ENCODE data around the gene FUT1. TPM values are rescaled to one million over a fixed set of nuclear protein-coding genes. Genes with fewer than 3 reads are reported as not detected.
"Not testable (repeated sequence)": the region's sequence is repeated elsewhere in the genome, so short reads cannot be mapped to it uniquely, and the experiment has no call there.

Gene FUT1
- total and polyA plus RNA-seq, 4 donors: 0.05 to 4.4 (median 2.3) TPM; not detected in 1

DNA sequence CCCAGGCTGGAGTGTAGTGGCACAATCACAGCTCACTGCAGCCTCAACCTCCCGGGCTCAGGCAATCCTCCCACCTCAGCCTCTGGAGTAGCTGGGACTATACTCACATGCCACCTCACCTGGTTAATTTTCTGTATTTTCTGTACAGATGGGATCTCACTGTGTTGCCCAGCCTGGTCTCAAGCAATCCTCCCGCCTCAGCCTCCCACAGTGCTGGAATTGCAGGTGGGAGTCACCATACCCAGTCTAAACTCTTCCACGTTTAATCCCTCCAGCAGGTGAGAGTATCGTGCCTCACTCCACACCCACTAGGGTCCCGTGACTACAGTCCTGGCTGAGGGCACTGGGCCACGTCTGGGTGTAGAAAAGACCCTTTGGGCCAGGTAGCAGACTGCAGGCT, 41.9 kb upstream of the FUT1 start:
- no peak for ATAC-seq (ENCODE audit: low FRiP score)

DNA sequence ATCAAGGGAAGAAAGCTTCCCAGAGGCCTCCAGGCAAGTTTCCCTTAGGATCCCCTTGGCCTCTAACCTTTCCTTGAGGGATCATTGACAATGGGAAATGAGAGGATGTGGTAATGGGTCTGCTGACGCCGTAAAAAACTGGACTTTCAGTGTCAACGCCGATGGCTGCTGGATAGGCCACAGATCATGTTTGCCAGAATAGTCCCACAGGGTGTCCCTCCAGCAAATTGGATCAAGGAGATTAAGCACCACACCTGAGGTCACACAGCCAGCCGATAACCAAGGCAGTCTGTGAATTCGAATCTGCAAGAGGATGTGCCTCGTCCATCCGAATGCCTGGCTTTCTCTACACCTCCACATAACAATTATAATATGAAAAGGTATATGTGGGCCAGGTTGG, 40.8 kb upstream of the FUT1 start:
- WGBS, 2 donors: 64 to 77% methylated on average over 8 of the region's 8 CpGs
- Histone ChIP-seq H3K36me3 (ENCODE audit: control insufficient read depth in 1 of 2, insufficient read depth in 2 of 2, low read length in 1 of 2) (no peaks in the 10 kb centered on the region), H3K9me3 (ENCODE audit: control insufficient read depth, low read length) (no peaks in the 10 kb centered on the region), H3K27me3 (ENCODE audit: control insufficient read depth in 1 of 2, insufficient read depth in 2 of 2, low read length in 1 of 2) (no peaks in the 10 kb centered on the region), H3K4me3 (ENCODE audit: low read length in 2 of 2) (no peak overlapping the region), H3K27ac (ENCODE audit: low read depth in 1 of 2, low read length in 2 of 2) (no peak overlapping the region), H3K4me1 (ENCODE audit: control insufficient read depth in 1 of 2, insufficient read depth in 2 of 2, low read length in 2 of 2) (no peaks in the 10 kb centered on the region)
- no peak for DNase-seq
- intact Hi-C loops (cut with DNase I): loop anchor here in 1 of 2 donors (5.0 kb wide), 1 partner anchor 174 kb away; the partner anchor contains the start of gene FTL
- ATAC-seq (ENCODE audit: low FRiP score): no peak

More for the DNA sequence above, 41.9 kb upstream of the FUT1 start:
- intact Hi-C loops (cut with DNase I): loop anchor here in 1 of 2 donors (5.0 kb wide), 1 partner anchor 173 kb away; the partner anchor contains the start of gene FTL
- no peaks in the 10 kb centered on the region for H3K27me3 ChIP-seq (ENCODE audit: control insufficient read depth in 1 of 2, insufficient read depth in 2 of 2, low read length in 1 of 2)
- no peaks in the 10 kb centered on the region for H3K9me3 ChIP-seq (ENCODE audit: control insufficient read depth, low read length)
- DNase-seq: no peak
- no peaks in the 10 kb centered on the region for H3K36me3 ChIP-seq (ENCODE audit: control insufficient read depth in 1 of 2, insufficient read depth in 2 of 2, low read length in 1 of 2)
- H3K4me3 ChIP-seq (ENCODE audit: low read length in 2 of 2): no peak overlapping the region
- WGBS, 2 donors: 77 to 79% methylated on average over 6 of the region's 6 CpGs
- no peaks in the 10 kb centered on the region for H3K4me1 ChIP-seq (ENCODE audit: control insufficient read depth in 1 of 2, insufficient read depth in 2 of 2, low read length in 2 of 2)
- no peak overlapping the region for H3K27ac ChIP-seq (ENCODE audit: low read depth in 1 of 2, low read length in 2 of 2)

DNA sequence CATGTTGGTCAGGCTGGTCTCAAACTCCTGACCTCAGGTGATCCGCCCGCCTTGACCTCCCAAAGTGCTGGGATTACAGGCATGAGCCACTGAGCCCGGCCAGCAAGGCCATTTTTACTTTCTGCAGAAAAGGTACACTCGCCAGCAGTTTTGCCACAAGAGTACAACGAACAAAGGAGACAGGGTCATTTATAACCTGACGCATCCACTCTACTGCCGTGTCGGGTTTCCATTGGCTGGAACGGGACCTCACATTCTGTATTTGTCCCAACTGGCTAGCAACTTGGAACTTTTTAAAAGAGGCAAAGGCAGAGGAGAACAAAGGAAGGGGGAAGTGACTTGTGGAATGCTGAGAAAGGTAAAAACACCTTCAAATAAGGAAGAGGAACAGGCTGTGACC, 34.9 kb upstream of the FUT1 start:
- intact Hi-C loops (cut with DNase I): loop anchor here in 1 of 2 donors (5.0 kb wide), 1 partner anchor 185 kb away; no protein-coding TSS in a partner anchor
- not testable (repeated sequence) for H3K36me3 ChIP-seq (ENCODE audit: control insufficient read depth in 1 of 2, insufficient read depth in 2 of 2, low read length in 1 of 2); DNase-seq; ATAC-seq (ENCODE audit: low FRiP score); H3K27me3 ChIP-seq (ENCODE audit: control insufficient read depth in 1 of 2, insufficient read depth in 2 of 2, low read length in 1 of 2); H3K4me1 ChIP-seq (ENCODE audit: control insufficient read depth in 1 of 2, insufficient read depth in 2 of 2, low read length in 2 of 2); H3K4me3 ChIP-seq (ENCODE audit: low read length in 2 of 2); H3K9me3 ChIP-seq (ENCODE audit: control insufficient read depth, low read length); H3K27ac ChIP-seq (ENCODE audit: low read depth in 1 of 2, low read length in 2 of 2)
- WGBS, 2 donors: 85% methylated on average over 9 of the region's 9 CpGs

DNA sequence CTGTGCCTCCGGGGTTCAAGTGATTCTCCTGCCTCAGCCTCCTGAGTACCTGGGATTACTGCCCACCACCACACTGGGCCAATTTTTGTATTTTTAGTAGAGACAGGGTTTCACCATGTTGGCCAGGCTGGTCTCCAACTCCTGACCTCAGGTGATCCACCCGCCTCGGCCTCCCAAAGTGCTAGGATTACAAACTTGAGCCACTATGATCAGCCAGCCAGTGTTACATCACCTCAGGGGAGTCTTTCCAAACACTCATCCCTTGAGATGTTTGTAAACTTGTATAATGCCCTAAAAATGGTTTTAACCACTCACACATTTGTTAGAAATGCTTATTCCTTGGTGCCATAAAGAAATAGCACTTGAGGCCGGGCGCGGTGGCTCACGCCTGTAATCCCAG, 34.0 kb upstream of the FUT1 start:
- intact Hi-C loops (cut with DNase I): loop anchor here in 1 of 2 donors (5.0 kb wide), 1 partner anchor 186 kb away; no protein-coding TSS in a partner anchor
- WGBS, 2 donors: 94% methylated on average over 7 of the region's 7 CpGs
- not testable (repeated sequence) for H3K9me3 ChIP-seq (ENCODE audit: control insufficient read depth, low read length); H3K27ac ChIP-seq (ENCODE audit: low read depth in 1 of 2, low read length in 2 of 2); H3K36me3 ChIP-seq (ENCODE audit: control insufficient read depth in 1 of 2, insufficient read depth in 2 of 2, low read length in 1 of 2); DNase-seq; ATAC-seq (ENCODE audit: low FRiP score); H3K27me3 ChIP-seq (ENCODE audit: control insufficient read depth in 1 of 2, insufficient read depth in 2 of 2, low read length in 1 of 2); H3K4me3 ChIP-seq (ENCODE audit: low read length in 2 of 2); H3K4me1 ChIP-seq (ENCODE audit: control insufficient read depth in 1 of 2, insufficient read depth in 2 of 2, low read length in 2 of 2)

DNA sequence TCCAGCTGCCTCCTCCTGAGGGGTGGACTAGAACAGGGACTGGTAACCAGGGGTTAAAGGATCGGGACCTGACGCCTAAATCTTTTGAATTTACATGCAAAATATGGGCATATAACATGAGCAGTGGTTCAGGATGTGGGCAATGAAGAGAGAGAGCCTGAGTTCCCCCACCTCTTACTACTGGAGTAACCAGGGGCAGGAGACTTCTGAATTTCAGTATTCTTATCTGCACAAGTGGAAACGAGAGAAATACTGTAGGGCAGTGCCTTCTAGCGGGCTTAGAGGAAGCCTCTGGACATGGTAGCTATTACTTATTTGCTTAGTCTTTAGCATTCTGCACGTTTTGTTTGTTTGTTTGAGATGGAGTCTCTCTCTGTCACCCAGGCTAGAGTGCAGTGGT, 32.1 kb upstream of the FUT1 start:
- H3K9me3 ChIP-seq (ENCODE audit: control insufficient read depth, low read length): no peaks in the 10 kb centered on the region
- no peak overlapping the region for H3K4me3 ChIP-seq (ENCODE audit: low read length in 2 of 2)
- no peaks in the 10 kb centered on the region for H3K27me3 ChIP-seq (ENCODE audit: control insufficient read depth in 1 of 2, insufficient read depth in 2 of 2, low read length in 1 of 2)
- intact Hi-C loops (cut with DNase I): no loop called here
- DNase-seq (no peak), ATAC-seq (ENCODE audit: low FRiP score) (no peak)
- H3K27ac ChIP-seq (ENCODE audit: low read depth in 1 of 2, low read length in 2 of 2): no peak overlapping the region
- no peaks in the 10 kb centered on the region for H3K36me3 ChIP-seq (ENCODE audit: control insufficient read depth in 1 of 2, insufficient read depth in 2 of 2, low read length in 1 of 2)
- no peaks in the 10 kb centered on the region for H3K4me1 ChIP-seq (ENCODE audit: control insufficient read depth in 1 of 2, insufficient read depth in 2 of 2, low read length in 2 of 2)
- 61 to 62% methylated on average over 5 of the region's 5 CpGs for WGBS, 2 donors

DNA sequence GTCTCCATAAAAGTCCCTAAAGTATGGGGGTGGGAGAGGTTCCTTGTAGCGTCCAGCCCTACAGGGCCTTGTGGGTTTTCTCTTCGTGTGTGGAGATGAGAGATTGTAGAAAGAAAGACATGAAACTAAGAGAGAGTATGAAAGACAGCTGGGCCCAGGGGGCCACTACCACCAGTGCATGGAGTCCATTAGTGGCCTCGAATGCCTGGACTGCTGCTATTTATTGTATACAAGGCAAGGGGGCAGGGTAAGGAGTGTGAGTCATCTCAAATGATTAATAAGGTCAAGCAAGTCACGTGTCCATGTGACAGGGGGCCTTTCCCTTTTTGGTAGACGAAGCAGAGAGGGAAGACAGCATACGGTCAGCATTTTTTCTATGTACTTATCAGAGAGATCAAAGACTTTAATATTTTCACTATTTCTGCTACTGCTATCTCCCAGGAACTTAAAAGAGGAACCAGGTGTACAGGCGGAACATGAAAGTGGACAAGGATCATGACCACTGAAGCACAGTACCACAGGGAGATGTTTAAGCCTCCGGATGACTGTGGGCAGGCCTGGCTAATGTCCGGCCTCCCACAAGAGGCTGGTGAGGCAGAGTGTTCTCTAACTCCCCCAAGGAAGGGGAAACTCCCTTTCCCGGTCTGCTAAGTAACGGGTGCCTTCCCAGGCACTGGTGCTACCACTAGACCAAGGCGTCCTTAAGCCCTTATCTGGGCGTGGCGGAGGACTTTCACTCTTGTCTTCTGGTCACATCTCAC, 28.4 kb upstream of the FUT1 start:
- Histone ChIP-seq H3K4me1 (ENCODE audit: control insufficient read depth in 1 of 2, insufficient read depth in 2 of 2, low read length in 2 of 2) (no peaks in the 10 kb centered on the region), H3K4me3 (ENCODE audit: low read length in 2 of 2) (no peak overlapping the region), H3K27ac (ENCODE audit: low read depth in 1 of 2, low read length in 2 of 2) (no peak overlapping the region), H3K36me3 (ENCODE audit: control insufficient read depth in 1 of 2, insufficient read depth in 2 of 2, low read length in 1 of 2) (no peaks in the 10 kb centered on the region), H3K9me3 (ENCODE audit: control insufficient read depth, low read length) (no peaks in the 10 kb centered on the region), H3K27me3 (ENCODE audit: control insufficient read depth in 1 of 2, insufficient read depth in 2 of 2, low read length in 1 of 2) (no peaks in the 10 kb centered on the region)
- 72 to 73% methylated on average over 14 of the region's 14 CpGs for WGBS, 2 donors
- DNase-seq (no peak), ATAC-seq (ENCODE audit: low FRiP score) (no peak)
- intact Hi-C loops (cut with DNase I): no loop called here

DNA sequence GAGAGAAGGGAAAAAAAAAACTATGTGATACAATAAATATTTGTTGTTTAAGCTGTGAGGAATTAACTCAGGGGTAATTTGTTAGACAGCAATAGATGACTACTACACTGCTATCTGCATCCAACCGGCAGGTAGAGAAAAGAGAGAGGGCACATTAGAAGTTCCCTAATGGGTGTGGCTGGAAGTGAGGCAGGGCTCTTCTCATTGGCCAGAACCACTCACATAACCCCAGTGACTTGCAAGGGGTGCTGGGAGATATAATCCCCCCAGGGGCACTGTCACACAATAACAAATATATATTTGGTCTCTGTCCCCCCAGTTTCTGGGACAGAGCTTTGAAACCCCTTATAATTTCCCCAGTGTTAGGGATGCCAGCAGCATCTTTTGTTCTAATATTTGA, 27.2 kb upstream of the FUT1 start:
- ATAC-seq (ENCODE audit: low FRiP score) (no peak), DNase-seq (no peak)
- intact Hi-C loops (cut with DNase I): no loop called here
- Histone ChIP-seq H3K36me3 (ENCODE audit: control insufficient read depth in 1 of 2, insufficient read depth in 2 of 2, low read length in 1 of 2) (no peaks in the 10 kb centered on the region), H3K9me3 (ENCODE audit: control insufficient read depth, low read length) (no peaks in the 10 kb centered on the region), H3K4me1 (ENCODE audit: control insufficient read depth in 1 of 2, insufficient read depth in 2 of 2, low read length in 2 of 2) (no peaks in the 10 kb centered on the region), H3K4me3 (ENCODE audit: low read length in 2 of 2) (no peak overlapping the region), H3K27me3 (ENCODE audit: control insufficient read depth in 1 of 2, insufficient read depth in 2 of 2, low read length in 1 of 2) (no peaks in the 10 kb centered on the region), H3K27ac (ENCODE audit: low read depth in 1 of 2, low read length in 2 of 2) (no peak overlapping the region)
- WGBS, 2 donors: 79 to 86% methylated on average over 1 of the region's 1 CpG

DNA sequence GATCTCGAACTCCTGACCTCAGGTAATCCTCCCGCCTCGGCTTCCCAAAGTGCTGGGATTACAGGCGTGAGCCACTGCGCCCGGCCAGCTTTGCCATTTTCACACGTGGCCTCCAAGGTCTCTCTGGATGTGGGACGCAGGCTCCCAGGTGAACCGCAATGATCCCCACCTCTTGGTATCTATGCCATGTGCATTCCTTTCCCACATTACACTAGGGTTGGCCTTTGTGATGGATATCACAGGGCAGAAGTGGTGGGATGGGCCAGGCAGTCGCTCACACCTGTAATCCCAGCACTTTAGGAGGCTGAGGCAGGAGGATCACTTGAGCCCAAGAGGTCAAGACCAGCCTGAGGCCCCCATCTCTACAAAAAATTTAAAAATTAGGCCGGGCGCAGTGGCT, 25.3 kb upstream of the FUT1 start:
- Histone ChIP-seq H3K9me3 (ENCODE audit: control insufficient read depth, low read length) (no peaks in the 10 kb centered on the region), H3K4me3 (ENCODE audit: low read length in 2 of 2) (no peak overlapping the region), H3K27me3 (ENCODE audit: control insufficient read depth in 1 of 2, insufficient read depth in 2 of 2, low read length in 1 of 2) (no peaks in the 10 kb centered on the region), H3K36me3 (ENCODE audit: control insufficient read depth in 1 of 2, insufficient read depth in 2 of 2, low read length in 1 of 2) (no peaks in the 10 kb centered on the region), H3K4me1 (ENCODE audit: control insufficient read depth in 1 of 2, insufficient read depth in 2 of 2, low read length in 2 of 2) (no peaks in the 10 kb centered on the region), H3K27ac (ENCODE audit: low read depth in 1 of 2, low read length in 2 of 2) (no peak overlapping the region)
- intact Hi-C loops (cut with DNase I): no loop called here
- DNase-seq: no peak
- ATAC-seq (ENCODE audit: low FRiP score): no peak
- WGBS, 2 donors: 91% methylated on average over 12 of the region's 12 CpGs

DNA sequence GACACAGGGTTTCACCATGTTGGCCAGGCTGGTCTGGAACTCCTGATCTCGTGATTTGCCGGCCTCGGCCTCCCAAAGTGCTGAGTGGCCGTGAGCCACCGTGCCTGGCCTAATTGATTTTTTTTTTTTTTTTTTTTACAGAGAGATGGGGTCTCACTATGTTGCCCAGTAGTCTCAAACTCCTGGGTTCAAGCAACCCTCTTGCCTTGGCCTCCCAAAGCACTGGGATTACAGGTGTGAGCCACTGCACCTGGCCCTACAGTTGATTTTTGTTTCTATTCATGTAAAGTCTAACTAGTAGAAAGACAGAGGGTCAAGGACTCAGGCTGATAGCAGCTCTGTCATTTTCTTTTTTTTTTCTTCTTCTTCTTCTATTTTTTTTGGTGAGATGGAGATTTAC, 24.7 kb upstream of the FUT1 start:
- Histone ChIP-seq H3K9me3 (ENCODE audit: control insufficient read depth, low read length) (no peaks in the 10 kb centered on the region), H3K36me3 (ENCODE audit: control insufficient read depth in 1 of 2, insufficient read depth in 2 of 2, low read length in 1 of 2) (no peaks in the 10 kb centered on the region), H3K27me3 (ENCODE audit: control insufficient read depth in 1 of 2, insufficient read depth in 2 of 2, low read length in 1 of 2) (no peaks in the 10 kb centered on the region), H3K27ac (ENCODE audit: low read depth in 1 of 2, low read length in 2 of 2) (no peak overlapping the region), H3K4me3 (ENCODE audit: low read length in 2 of 2) (no peak overlapping the region), H3K4me1 (ENCODE audit: control insufficient read depth in 1 of 2, insufficient read depth in 2 of 2, low read length in 2 of 2) (no peaks in the 10 kb centered on the region)
- intact Hi-C loops (cut with DNase I): no loop called here
- DNase-seq (no peak), ATAC-seq (ENCODE audit: low FRiP score) (no peak)
- 92 to 94% methylated on average over 5 of the region's 5 CpGs for WGBS, 2 donors
